NK-92 (cell line): ENCODE measurements around the gene SOX9.
"Not testable (repeated sequence)": the region's sequence is repeated elsewhere in the genome, so short reads cannot be mapped to it uniquely, and the experiment has no call there.

Experiments used
- DNase-seq: peaks from one replicate; lab custom pipeline; 2025; ENCODE audit not compliant: unreplicated experiment; lab: John Stamatoyannopoulos, UW

SOX9 gene

DNA sequence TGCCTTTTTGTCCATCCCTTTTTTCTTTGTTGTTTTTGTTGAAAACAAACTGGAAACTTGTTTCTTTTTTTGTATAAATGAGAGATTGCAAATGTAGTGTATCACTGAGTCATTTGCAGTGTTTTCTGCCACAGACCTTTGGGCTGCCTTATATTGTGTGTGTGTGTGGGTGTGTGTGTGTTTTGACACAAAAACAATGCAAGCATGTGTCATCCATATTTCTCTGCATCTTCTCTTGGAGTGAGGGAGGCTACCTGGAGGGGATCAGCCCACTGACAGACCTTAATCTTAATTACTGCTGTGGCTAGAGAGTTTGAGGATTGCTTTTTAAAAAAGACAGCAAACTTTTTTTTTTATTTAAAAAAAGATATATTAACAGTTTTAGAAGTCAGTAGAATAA is 4.9 kb downstream of the SOX9 start:
- no peak for DNase-seq

DNA sequence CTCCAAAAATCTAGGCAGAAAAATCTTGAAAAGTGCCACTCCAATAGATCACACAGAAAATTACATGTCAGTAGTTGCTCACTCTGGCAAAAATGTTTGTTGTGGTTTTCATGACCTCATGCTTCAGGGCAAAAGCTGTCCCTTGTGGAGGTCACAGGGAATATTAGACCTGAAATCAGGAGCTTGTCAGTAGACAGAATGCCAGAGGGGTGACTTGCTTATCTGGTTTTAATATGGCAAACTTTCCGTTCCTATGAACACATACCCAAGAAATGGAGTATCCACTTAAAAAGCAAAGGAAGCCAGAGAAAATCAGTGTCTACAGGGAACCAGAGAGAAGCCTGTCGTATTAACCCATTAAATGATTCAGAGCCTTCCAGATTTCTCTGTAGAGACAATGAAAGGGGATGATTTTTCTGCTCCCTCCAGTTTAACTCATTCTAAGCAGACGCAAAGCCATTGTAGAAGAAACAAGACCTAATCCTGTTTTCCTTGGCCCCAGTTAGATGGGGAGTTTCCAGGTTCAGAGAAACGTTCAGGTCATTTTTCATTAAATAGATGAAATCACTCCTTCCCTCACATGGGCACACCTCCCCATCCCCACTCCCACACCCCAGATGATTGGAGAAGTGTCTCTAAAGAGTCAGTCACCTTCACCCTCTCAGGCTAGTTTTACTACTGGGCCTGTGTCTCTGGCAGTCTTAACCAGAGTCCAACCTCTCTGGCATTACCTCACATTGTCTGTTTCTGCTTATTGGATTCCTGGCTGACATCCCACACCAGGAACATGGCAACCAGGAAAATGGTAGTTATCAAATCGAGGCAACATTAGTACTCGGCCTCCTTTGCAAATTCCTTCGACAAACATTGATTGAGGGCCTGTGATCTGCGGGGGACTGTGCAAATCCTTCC is 6.0 kb downstream of the SOX9 start:
- DNase-seq = no peak

DNA sequence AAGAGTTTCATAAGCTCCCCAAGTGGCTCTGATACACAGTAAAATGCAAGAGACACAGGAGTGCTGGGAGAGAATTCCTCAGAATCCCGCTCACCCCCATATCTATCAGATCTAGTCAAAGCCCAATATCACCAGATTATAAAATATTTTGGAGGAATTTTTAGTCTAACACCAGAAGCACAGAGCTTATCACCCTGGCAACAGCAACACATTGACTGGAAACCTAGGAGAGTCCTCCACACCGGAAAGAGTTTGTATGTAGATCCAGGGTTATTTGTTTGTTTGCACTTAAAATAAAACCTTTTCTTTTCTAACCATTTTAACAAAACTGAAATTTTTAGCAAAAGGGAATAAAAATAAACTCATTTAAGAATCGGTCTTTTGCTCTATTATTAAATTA is 7.2 kb downstream of the SOX9 start:
- DNase-seq = no peak

DNA sequence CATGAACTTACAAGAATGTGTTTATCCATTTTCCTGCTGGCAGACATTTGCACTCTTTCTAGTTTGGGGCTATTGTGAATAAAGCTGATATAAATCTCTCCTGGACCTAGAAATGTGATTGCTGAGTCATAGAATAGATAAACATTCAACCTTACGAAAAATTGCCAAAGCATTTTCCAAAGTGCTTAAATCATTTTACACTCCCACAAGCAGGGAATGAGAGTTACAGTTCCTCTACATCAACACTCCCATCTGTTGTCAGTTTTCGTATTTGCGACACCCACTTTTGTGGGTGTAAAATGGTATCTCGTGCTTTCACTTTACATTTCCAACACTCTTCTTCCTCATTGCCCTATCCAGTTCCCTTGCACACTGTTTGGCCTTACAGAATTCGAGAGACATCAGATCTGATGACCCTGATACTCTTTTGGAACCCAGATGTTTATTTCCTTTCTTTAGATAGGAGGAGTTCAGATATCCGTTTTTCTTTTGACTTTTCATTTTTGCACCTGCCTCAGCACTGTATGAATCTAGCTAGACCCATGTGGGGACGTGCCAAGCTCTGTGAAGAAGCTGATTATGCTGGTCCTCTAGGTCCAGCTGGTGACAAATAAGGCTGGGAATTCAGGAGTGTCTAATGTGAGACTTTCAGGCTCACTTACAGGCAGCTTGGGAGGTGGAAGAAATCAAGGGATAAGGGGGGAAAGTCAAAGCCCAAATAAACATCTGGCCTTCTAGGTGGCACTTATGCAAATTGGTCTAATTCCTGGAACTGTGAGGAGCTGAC is 14.0 kb downstream of the SOX9 start:
- no peak for DNase-seq

DNA sequence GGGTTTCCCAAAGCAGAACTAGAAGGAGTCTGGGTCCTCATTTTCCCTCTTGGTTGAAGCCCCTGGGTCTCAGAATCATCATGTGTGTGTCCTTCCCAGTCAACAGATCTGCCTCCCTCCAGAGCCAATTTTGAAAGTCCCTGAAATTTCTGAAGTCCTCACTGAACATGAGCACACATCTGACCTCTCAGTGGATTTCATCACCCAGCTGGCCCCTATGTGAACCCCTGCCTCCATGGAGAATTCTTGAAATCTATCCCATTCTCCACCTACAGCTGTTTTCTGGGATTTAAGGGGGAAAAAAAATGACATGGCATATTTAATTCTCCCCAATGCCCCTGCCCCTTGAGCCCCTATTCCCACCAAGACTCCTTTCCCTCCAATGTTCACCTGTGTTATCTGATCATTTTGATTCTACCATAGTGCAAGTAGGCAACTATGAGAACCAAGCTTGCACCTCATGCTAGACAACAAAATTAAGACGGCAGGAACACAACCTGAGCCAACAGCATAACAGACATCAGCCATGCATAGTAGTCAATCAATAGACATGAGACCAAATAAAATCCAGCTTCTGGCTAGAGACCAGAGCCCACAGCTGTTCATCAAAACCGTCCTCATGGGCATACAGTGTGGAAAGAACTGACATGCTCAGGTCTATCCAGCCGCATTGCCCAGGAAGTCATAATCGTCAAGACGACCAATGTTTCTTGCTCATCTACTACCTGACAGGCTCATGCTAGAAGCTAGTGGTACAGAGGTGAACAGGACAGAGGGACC is 14.9 kb downstream of the SOX9 start:
- DNase-seq = no peak

DNA sequence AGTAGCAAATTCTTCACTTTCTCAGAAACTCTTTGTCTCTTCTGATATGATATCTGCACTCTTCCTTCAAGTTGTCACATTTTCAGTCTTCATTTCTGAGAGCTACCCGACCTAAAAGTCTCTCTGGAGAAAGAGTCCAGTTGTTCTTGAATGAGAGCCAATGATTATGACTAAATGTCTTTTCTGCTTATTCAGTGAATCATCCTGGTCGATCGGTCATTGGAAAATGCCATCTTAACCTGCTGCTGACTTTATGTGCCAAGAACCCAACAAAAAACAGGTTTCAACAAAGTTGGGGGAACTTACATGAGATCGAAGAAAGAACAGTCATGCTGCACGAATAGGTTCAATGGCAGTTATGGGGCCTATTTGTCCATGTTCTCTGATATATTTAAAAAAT is 15.9 kb downstream of the SOX9 start:
- DNase-seq = no peak

DNA sequence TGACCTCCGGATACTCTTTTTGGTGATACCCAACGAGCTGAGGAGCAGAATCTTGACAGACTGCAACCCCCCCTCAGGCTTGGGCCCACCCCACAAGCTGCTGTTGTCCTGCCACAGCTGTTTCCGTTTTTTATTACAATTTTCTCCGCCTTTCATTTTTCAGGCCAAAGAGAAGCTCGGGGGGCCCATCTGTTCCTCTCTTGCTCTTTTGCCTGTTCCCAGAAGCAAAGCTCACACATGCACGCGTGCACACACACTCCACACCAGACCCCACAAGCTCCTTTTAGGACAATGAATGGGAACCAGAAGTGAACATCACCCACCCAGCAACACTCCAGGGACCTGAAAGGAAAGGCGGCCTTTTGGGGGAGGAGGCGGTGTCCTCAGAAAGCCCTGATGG is 16.3 kb downstream of the SOX9 start:
- DNase-seq = no peak

DNA sequence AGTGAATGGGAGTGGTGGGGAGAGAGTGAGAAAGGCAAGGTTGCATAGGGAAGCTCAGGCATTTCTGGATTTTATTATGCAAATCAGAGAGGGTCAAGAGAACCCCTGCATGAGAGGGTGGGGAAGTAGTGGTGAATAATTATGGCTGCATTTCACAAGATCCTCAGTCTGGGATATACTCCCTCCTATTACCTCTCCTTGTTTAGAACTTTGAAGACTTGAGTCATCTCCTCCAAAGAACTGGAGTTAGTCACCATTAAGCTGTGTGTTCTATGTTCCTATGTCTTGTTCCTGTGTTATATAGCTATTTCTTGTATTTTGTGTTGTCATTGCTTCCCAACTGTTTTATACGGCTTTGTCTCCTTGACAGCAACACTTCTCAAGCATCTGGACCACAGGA is 18.4 kb downstream of the SOX9 start:
- DNase-seq = no peak

DNA sequence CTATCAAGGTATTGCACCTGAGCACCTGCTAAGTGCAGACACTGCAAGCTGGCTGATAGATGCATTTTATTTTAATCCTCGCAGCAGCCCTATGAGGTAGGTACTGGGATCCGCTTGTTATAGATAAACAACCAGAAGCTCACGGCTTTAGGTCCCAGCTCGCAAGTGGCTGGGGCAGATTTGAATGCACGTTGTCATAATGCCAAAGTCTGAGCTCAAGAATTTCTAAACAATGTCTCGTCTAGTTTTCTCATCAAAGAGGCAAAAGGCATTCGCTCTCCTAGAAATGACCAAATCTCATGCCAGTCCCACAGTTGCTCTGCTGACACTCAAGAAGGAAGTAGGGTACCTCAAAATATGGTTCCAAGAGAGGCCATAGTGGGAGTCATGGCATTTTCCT is 20.5 kb downstream of the SOX9 start:
- no peak for DNase-seq

DNA sequence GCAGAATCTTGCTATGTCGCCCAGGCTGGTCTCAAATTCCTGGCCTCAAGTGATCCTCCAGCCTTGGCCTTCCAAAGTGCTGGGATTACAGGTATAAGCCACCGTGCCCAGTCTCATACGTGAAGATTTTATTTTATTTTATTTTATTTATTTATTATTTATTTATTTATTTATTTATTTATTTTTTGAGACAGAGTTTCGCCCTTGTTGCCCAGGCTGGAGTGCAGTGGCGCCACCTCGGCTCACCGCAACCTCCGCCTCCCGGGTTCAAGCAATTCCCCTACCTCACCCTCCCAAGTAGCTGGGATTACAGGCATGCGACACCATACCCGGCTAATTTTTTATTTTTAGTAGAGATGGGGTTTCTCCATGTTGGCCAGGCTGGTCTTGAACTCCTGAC is 21.3 kb downstream of the SOX9 start:
- not testable (repeated sequence) for DNase-seq

DNA sequence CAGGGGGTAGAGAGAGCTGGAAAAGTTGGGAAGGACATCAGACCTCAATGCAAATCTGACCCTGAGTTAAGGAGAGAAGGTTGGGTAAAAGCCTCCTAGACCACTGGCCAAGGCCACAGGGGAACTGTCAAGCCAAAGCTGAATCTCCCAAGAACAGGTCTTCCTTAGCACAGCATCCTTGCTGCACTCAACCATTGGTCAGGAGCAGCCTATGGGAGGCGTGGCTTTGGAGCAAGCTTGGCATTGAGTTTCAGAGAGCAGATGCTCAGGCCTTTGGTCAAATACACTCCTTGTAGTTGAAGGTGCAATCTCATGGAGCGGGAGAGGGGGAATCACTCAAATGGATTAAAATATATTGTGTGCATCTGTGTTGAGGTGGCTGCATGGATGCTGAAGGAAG is 21.8 kb downstream of the SOX9 start:
- DNase-seq = no peak

DNA sequence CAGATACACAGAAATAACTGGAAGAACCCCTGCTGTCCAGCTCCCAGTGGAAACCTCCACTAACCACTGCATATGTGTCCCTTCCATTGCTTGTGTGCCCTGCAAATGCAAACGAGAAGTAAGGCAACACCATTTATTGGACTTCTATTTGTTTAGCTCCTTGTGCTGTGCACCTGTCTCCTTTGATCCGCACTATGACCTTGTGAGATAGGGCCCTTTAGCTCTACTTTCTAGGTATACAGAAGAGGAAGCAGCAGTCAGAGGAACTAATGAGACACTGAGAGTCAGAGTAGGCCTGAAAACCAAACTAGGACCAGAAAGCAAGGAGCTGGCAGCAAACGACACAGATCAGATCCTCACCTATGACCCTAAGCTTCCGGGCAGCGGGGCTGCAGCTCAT is 22.4 kb downstream of the SOX9 start:
- DNase-seq = no peak

DNA sequence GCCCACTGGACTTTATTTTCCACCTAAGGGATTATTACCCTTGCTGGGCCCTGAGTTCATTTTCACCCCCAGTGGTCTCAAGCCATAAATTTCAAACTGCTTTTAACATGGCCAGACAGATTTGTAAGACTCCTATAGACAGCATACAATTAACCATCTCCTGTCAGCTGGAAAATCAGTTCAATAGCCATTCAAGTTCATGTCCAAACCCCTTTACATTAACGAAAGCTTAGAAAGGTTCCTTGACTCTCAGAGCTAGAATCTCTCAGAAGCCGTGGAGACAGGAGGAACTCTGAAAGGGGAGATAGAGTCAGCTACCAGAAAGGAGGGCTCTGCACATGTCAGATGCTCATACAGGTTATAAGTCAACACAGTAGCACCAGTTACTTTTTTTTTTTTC is 23.3 kb downstream of the SOX9 start:
- no peak for DNase-seq

DNA sequence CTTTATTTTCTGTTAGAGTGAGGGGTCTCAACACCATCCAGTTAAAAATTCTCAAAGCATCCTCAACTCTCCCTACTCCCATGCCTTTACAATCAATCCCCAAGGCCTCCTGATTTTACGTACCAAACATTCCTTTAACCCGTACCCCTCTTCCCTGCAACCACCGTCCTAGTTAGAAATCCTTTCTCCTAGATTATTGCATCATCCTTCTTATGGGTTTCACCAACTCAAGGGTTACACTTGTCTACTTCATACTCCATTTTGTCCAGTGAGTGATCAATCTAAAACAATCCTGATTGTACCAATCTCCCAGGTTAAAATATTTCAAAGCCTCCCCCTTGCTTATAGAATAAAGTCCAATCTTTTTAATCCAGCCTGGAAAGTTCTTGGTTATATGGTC is 24.7 kb downstream of the SOX9 start:
- DNase-seq = no peak

DNA sequence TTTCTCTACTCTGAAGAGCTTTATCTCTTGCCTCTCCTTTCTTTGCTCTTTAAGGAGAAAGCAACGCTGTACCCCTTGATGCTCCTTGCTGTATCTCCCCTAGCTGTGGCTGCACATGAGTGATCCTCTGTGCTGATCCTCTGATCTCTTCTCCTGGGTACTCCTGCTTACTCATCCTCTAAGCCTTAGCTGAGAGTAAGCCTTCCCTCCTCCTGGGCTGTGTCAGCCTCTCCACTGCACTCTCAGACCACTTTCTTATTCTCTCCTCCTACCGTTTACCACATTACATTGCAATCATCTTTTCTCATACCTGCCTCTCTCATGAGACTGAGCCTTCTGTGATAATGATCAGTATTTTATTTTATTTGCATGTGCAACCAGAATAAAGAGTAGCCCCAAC is 25.1 kb downstream of the SOX9 start:
- no peak for DNase-seq

DNA sequence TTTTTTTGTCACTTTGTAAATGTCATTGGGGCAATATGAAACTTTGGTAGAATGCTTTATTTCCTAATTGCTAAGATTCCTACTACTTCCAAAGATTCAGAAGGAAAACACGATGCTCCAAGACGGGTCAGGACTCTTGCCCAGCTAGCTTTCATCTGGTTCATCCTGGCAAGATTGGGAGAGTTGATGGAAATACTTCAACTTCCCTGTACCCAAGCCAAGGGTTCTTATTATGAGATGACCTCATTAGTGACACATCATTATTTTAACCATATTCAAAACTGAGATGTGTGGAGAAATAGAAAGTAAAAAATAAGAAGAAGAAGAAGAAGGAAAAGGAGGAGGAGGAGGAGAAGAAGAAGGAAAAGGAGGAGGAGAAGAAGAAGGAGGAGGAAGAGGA is 25.6 kb downstream of the SOX9 start:
- no peak for DNase-seq

DNA sequence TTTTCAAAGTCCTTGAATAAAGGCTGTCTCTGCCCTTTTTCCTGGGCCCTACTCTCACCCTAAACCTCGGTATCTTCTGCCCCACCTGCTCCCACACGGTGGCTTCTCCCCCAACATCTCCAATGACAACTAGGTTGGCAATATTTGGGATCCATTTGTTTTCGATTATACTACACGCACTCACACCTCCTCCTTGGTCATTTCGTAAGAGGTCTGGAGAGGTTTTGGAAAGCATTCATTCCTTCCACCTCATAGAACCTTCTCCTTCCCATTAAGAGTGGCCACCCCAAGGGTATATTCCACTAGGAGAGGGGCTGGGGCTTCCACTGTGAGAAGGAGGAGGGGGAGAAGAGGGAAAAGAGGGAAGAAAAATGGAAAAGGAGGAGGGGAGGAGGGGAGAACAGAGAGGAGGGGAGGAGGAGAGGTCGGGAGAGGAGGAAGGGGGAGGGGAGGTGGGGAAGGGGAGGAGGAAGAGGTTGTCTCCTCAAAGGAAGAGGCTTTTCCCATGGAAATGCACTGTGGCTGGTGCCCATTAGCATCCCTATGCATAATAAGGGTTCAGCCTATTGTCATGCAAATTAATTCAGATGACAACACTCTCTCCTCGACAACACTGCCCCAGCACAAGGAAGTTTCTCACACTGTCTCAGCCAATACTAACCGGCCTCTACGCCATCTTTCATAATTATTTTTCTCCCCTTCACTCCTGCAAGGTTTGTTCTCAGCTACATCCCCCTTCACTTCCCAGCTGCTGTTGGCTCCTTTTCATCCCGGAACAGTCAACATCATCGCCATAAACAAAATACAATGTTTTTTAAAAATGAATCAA is 30.0 kb downstream of the SOX9 start:
- DNase-seq = no peak

DNA sequence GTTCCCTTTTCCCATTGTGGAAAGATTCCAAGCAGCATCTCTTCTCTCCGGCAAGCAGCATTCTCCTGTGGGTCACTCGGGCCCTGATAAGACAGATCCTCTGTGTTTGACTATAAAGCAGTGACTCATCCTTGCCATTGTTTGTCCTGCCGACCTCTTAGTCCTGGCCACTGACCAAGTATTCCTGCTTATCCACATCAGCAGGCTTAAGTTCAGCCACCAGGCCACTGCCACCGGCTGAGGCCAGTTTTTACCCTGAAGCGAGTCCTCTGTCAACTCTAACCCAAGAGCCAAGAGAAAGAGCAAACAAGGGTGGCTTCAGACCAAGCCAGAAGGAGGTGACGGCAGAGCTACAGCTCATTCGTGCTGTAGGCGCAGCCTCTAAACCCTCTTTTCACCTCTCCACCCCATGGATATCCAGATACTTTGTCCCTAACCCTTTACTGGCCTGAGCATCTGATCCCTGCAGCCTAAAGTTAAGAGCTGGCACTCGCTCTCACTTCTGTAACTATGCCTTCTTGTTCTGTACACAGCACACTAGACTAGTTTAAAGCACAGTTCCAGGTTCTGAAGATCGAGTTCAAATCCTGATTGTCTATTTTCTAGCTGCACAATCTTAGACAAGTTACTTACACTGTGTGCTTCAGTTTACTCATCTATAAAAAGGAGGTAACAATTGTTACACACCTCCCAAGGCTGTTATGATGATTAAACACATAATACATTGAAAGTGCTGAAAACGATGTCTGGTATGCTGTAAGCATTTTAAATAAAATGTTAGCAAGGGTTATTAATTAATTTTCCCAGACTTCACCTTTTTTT is 31.0 kb downstream of the SOX9 start:
- DNase-seq = no peak

DNA sequence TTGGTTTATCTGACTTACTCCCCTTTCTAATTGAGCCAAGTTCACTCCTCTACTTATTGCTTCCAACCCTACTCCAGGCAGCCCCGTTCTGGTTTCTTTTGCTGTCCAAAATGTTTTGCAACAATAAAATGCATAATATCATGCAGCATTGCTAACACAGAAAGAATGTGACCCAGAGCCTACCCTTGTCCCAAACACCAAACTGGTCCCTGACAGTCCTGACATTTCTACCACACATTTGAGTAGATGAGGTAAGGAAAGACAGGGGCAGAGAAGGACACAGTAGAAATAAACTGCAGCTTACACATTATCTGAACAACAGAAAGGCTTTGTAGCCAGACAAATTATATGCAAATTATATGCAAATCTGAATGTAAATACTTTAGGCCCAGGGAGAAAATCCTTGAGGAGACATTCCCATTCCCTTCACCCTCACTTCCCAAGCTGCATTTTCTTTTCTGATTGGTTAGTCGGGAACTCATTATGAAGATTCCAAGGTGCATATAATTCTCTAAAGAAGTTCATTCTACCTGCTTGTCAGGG is 31.6 kb downstream of the SOX9 start:
- DNase-seq = no peak
